Neutrophil (primary cell): ENCODE results near the gene PABPC4L.

Source experiments
- H3K27ac ChIP-seq: fragments of 200-600 bp; sonication (generic); 2 replicates; pipeline ENCODE4 v1.5.1; 2016; ENCODE audit warnings: mild to moderate bottlenecking, moderate library complexity
- H3K27me3 ChIP-seq: fragments of 200-600 bp; sonication (generic); 2 replicates; pipeline ENCODE4 v1.6.0; 2016; ENCODE audit warnings: mild to moderate bottlenecking
- H3K36me3 ChIP-seq: fragments of 200-600 bp; sonication (generic); 2 replicates; pipeline ENCODE4 v1.5.1; 2017
- H3K4me1 ChIP-seq, 2 experiments: fragments of 200-600 bp in 1 of 2; sonication (generic) in 1 of 2; 1 replicate in 1 of 2; 2 replicates in 1 of 2; pipeline versions ENCODE4 v1.5.1 to v1.6.1; 2013 to 2016; ENCODE audit warnings: low read depth in 1 of 2, low read length in 1 of 2, mild to moderate bottlenecking in 1 of 2, moderate library complexity in 1 of 2; ENCODE audit not compliant: control insufficient read depth in 1 of 2, insufficient read depth in 1 of 2
- H3K4me3 ChIP-seq, 2 experiments: fragments of 200-600 bp in 1 of 2; sonication (generic) in 1 of 2; 1 replicate in 1 of 2; 2 replicates in 1 of 2; pipeline ENCODE4 v1.5.1; 2013 to 2016; ENCODE audit warnings: low read depth in 1 of 2, low read length in 1 of 2, mild to moderate bottlenecking in 1 of 2, moderate library complexity in 1 of 2
- H3K9me3 ChIP-seq: fragments of 200-600 bp; sonication (generic); 2 replicates; pipeline ENCODE4 v1.5.1; 2016
- TF ChIP-seq, protein P1 (sequence below): fragments of 200-600 bp; sonication (generic); IDR thresholded peaks from 2 replicates; pipeline ENCODE4 v1.5.1; 2016; ENCODE audit warnings: antibody characterized with exemption

The PABPC4L gene

DNA sequence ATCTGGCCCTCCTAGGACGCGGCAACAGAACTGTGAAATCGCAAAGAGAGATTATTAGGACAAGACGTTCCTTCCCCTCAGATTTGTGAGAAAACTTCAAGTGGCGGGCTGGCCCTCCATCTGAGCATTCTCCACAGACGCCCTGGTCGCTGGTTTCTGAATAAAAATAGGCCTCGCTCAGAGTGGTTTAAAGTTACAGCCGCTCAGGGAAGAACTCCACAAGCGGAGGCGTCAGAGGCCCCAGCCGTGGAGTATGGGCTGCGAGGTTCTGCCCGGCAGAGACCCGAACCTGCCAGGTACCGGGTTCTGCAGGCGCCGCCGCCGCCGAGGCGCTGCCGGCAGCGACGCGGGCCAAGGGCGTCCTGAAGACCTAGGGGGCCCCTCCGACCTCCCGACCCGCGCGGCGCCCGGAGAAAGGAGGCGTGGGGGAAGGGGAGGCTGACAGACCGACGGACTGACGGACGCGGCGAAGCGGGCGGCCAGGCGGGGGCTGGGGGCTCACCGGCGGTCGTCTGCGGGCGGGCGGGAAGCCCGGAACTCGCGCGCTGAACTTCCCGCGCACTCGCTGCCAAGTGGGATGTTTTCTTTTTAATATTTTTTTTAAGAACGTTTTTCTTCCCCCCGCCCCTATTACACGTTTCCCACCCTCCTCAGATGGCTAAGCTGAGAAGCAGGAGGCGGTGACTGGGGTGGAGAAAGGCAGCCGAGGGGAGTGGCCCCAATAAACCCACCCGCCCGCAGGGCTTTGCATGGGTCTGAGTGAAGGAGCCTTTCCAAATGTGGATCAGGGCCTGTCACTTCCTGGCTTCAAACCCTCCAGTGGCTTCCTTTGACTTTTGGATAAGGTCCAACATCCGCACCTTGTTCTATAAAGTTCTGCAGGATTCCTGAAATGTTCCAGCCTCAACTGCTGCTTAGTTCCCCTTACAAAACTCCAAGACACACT is at the start of gene PABPC4L:
TSS of gene PABPC4L (minus strand) at position 574 of the 946 bp plus-strand sequence. CDS start 770 bp downstream, outside the sequence.
- Histone ChIP-seq H3K4me1 (no peaks in the 10 kb centered on the region), H3K27me3 (peaks cover 29% of the 10 kb centered on the region), H3K27ac (no peak within 1 kb of the TSS), H3K9me3 (no peaks in the 10 kb centered on the region), H3K4me3 (no peak within 1 kb of the TSS), H3K36me3 (no peaks in the 10 kb centered on the region)
- TF ChIP-seq, protein P1, sequence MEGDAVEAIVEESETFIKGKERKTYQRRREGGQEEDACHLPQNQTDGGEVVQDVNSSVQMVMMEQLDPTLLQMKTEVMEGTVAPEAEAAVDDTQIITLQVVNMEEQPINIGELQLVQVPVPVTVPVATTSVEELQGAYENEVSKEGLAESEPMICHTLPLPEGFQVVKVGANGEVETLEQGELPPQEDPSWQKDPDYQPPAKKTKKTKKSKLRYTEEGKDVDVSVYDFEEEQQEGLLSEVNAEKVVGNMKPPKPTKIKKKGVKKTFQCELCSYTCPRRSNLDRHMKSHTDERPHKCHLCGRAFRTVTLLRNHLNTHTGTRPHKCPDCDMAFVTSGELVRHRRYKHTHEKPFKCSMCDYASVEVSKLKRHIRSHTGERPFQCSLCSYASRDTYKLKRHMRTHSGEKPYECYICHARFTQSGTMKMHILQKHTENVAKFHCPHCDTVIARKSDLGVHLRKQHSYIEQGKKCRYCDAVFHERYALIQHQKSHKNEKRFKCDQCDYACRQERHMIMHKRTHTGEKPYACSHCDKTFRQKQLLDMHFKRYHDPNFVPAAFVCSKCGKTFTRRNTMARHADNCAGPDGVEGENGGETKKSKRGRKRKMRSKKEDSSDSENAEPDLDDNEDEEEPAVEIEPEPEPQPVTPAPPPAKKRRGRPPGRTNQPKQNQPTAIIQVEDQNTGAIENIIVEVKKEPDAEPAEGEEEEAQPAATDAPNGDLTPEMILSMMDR = no peak

DNA sequence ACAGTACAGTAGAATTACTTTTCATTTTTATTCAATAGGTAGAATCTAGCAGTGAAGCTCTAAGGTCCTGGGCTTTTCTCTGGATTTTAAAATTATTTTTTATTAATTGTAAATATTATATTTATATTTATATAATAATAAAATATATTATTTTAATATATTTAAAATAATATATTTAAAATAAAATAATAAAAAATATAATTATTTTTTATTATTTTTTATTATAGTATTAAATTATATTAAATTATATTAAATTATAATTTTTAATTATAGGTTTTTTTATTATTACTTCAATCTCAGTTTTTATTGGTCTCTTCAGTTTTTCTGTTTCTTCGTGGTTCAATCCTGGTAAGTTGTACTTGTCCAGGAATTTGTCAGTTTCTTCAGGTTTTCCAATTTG is 49.7 kb upstream of the PABPC4L start:
- no peaks in the 10 kb centered on the region for H3K36me3 ChIP-seq
- TF ChIP-seq, protein P1 = no peak
- H3K9me3 ChIP-seq = no peaks in the 10 kb centered on the region
- no peaks in the 10 kb centered on the region for H3K4me1 ChIP-seq
- H3K4me3 ChIP-seq = no peak overlapping the region
- H3K27me3 ChIP-seq = no peaks in the 10 kb centered on the region
- no peak overlapping the region for H3K27ac ChIP-seq

DNA sequence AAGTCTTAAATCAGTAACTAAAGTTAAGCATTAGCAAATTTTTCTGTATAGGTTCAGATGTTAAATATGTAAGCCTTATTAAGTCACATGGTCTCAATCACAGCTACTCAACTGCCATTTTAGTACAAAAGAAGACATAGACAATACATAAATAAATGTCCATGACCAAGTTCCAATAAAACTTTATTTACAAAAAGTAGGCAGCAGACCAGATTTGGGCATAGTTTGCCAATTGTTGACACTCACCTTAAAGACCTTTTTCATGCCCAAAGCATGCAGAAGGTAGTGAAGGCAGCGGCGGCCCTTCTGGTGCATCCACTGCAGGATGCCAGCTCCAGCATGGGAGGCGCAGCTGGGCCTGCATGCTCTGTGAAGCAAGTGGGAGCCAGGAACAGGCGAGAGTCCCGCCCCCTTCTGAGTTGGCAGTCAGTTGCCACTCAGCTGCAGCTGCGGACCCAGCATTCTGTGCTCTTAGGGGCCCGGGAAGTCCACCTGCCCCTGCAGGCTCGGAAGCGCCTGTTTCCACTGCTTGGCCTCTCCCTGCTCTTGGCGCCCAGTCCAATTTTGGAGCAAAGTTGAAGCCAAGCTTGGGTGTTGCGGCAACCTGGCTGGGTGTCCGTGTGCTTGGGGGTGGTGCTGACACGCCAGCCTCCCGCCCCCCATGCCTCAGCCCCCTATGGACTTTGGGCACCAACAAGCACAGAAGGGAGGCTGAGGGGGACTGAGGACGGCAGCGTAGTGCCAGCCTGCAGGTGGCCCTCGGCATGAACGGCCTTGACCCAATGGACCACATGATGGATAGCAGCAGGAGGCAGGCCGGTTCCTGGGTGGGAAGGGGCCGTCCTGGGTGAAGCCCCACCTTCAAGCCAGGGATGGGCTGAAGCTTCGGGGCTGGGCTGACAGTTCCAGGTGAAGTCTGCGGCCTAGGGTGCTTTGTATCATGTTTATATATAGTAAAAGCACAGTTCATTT is 42.4 kb upstream of the PABPC4L start:
- Histone ChIP-seq H3K4me3 (no peak overlapping the region), H3K27me3 (no peaks in the 10 kb centered on the region), H3K4me1 (no peaks in the 10 kb centered on the region), H3K9me3 (no peaks in the 10 kb centered on the region), H3K27ac (no peak overlapping the region), H3K36me3 (no peaks in the 10 kb centered on the region)
- TF ChIP-seq, protein P1 = no peak

DNA sequence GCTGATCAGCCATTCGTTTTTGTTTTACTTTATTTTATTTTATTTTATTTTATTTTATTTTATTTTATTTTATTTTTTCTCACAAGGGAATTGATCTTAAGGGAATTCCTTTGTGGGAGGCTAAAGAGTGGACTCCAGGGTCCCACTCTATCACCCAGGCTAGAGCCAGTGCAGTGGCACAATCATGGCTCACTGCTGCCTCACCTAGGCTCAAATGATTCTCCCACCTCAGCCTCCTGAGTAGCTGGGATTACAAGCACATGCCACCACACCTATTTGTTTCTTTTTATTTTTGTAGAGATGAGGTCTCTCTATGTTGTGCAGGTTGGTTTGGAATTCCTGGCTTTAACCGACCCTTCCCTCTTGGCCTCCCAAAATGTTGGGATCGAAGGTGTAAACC is 17.5 kb upstream of the PABPC4L start:
- no peak overlapping the region for H3K4me3 ChIP-seq
- H3K27ac ChIP-seq = no peak overlapping the region
- no peaks in the 10 kb centered on the region for H3K27me3 ChIP-seq
- TF ChIP-seq, protein P1 = no peak
- H3K9me3 ChIP-seq = no peaks in the 10 kb centered on the region
- no peaks in the 10 kb centered on the region for H3K36me3 ChIP-seq
- H3K4me1 ChIP-seq = no peaks in the 10 kb centered on the region

DNA sequence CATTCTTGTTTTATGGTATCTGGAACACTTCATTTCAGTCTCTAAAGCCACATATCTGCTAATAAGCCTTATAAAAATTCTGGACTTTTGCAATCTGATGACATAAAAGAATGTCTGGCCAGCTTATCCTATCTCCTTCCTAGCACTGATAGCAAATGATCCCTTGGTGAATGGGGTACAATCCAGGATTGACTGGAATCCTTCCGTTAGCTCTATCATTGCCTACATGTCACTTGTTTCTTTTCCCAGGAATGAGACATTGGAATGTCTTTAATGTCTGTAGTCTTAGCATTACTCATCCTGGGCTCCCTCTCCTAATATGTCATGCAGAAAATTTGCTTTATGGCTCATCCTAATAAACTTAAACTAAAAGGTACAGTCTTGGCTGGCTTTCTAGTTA is 14.8 kb upstream of the PABPC4L start:
- Histone ChIP-seq H3K36me3 (no peaks in the 10 kb centered on the region), H3K4me1 (no peaks in the 10 kb centered on the region), H3K27me3 (no peaks in the 10 kb centered on the region), H3K9me3 (no peaks in the 10 kb centered on the region), H3K4me3 (no peak overlapping the region), H3K27ac (no peak overlapping the region)
- TF ChIP-seq, protein P1 = no peak
